Erythroblast (primary cell): ENCODE results near the gene EPHA7.

ENCODE experiments used
- DNase-seq, 2 experiments: peaks; one replicate each; lab custom pipeline; 2025; lab: John Stamatoyannopoulos, UW
- GATA1 ChIP-seq: IDR thresholded peaks from 2 replicates; pipeline ENCODE4 v1.6.1; 2011; ENCODE audit warnings: low read depth, mild to moderate bottlenecking, control low read depth, low read length, moderate library complexity
- POLR2A ChIP-seq: IDR thresholded peaks from 2 replicates; pipeline ENCODE4 v1.6.1; 2011; ENCODE audit warnings: mild to moderate bottlenecking, low read length

The EPHA7 gene

DNA sequence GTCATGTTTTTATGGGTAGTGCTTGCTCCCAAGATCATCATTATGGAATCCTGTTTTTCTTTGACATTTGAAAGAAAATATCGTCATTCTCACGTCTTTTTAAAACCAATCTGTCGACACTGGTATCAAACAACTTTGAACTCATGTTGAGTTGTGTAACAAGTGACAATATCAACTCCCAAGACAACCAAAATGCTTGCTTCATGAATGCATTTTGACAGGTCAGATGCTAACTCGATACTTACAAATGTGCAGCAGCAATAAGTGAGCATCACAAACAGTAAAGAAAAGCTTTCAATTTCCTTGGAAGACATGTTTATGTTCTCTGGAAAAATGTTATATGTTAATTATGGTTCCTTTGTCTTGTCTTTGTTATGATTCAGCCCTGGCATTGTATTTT, 125.9 kb downstream of the EPHA7 start:
- TF ChIP-seq POLR2A (no peak), GATA1 (no peak)
- no peak for DNase-seq

DNA sequence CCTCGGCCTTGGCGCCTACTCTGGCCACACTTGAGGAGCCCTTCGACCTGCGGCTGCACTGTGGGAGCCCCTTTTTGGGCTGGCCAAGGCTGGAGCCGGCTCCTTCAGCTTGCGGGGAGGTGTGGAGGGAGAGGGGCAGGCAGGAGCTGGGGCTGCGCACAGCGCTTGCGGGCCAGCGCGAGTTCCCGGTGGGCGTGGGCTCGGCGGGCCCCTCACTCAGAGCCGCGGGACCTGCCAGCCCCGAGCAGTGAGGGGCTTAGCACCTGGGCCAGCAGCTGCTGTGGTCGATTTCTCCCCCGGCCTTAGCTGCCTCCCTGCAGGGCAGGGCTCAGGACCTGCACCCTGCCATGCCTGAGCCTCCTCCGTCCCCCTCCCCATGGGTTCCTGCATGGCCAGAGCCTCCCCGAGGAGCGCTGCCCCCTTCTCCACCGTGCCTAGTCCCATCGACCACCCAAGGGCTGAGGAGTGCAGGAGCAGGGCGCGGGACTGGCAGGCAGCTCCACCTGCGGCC, 136.8 kb downstream of the EPHA7 start:
- TF ChIP-seq GATA1 (no peak), POLR2A (no peak)
- DNase-seq = no peak

DNA sequence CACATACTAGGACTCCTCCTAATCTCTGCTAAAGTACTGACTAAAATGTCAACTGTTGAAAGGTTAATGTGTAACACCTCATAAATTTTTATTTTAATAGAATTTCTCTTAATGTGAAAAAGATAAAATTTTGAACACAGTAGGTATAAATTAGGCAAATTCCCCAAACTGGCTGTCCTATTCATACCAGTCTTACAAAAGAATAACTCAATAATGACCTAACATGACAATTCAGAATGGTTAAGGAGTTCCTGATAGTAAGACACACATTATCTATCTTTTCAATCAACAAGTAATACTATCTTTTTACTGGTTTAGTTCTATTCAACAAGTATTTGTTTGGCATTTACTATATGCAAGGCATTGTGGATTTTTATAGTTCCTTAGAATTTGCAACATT, 141.1 kb downstream of the EPHA7 start:
- no peak for TF ChIP-seq GATA1
- TF ChIP-seq POLR2A = no peak
- DNase-seq = no peak

DNA sequence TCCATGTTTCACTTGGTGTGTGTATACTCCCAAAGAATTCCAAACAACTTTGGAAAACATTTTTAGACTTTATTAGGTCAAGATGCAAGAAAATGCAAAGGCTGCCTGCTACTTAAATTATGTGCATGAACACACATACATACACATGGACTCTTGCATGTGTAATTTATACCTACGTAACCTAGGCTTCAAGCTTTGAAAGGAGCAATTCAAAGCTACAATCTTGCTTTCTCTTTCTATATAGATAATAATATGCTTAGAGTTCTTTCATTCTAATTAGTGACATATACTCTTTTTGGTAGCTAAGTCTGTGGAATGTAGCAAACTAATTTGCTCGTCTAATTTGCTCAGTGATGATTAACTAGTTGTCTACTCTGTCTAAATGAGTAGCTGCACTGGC, 146.5 kb downstream of the EPHA7 start:
- no peak for DNase-seq
- TF ChIP-seq GATA1 (no peak), POLR2A (no peak)

- no peak for TF ChIP-seq POLR2A
- no peak for TF ChIP-seq GATA1
- no peak for DNase-seq
Measured at GRCh38 chr6:93272211-93272610, 147.1 kb downstream of the EPHA7 start.

GRCh38 chr6:93266116-93266817, 153.1 kb downstream of the EPHA7 start:
- no peak for TF ChIP-seq GATA1
- no peak for TF ChIP-seq POLR2A

GRCh38 chr6:93260881-93261280, 158.5 kb downstream of the EPHA7 start:
- no peak for DNase-seq
- no peak for TF ChIP-seq POLR2A
- no peak for TF ChIP-seq GATA1

More at GRCh38 chr6:93266116-93266817, 153.1 kb downstream of the EPHA7 start:
- no peak for DNase-seq

DNA sequence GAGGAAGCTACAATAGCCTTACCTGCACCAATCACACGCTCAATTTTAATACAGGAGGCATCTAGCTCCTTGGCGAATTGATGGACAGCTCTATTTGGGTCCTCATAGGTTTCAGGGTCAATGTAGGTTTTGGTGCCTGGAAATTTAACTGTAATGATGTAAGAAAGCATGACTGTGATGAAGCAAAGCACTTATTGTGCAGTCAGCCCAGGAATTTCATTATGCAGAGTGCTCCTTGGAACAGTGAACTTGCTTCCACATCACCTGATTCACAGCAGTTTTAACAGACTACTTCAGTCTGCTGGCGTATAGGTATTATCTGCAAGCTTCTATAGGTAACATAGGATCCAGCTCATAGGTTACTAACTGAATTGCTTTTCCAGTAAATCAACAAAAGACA, 160.0 kb downstream of the EPHA7 start:
- no peak for DNase-seq
- TF ChIP-seq GATA1 (no peak), POLR2A (no peak)

DNA sequence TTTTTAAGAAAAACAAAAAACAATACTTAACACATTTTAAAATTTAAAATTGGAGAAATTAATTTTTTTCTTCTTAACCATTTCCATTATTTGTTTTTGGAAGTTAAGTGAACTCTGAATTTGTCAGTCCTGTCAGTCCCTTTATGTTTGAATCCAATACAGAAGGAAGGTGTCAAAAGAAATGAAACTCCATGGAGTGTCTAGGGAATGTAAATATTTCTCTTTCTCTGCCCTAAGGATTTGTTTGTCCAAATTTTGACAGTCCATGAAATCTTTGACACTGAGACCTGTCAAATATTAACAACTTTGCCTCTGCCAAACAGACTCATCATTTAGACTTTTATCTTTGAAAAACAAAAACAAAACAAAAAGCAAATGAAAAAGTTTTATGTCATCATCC, 166.4 kb downstream of the EPHA7 start:
- TF ChIP-seq POLR2A (no peak), GATA1 (no peak)
- no peak for DNase-seq

- no peak for DNase-seq
- TF ChIP-seq POLR2A (no peak), GATA1 (no peak)
Measured at GRCh38 chr6:93248631-93249030, 170.7 kb downstream of the EPHA7 start.

DNA sequence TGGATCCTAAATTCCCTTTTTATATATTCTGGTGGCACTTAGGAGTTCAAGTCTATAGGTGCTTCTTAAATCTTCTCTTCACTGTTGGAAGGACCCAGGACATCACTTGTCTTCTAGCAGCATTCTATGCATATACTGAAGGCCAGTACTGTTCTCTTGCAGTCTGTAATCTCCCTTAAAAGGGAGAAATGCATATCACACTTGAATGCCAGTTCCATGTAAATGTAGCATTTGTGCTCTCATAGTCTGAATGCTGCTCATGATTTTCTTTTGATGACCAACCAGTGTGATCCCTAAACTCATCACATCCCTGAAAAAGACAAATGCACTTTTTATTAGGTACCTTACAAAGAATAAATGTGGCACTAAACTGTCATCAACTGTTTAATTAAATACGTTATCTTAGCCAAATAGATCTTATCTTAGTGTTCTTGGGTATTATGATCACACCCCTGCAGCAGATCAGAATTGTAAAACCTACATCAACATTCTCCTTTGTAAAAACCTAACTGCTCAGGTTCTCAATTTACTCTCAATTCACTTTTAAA, 176.1 kb downstream of the EPHA7 start:
- no peak for DNase-seq
- no peak for TF ChIP-seq GATA1
- no peak for TF ChIP-seq POLR2A

DNA sequence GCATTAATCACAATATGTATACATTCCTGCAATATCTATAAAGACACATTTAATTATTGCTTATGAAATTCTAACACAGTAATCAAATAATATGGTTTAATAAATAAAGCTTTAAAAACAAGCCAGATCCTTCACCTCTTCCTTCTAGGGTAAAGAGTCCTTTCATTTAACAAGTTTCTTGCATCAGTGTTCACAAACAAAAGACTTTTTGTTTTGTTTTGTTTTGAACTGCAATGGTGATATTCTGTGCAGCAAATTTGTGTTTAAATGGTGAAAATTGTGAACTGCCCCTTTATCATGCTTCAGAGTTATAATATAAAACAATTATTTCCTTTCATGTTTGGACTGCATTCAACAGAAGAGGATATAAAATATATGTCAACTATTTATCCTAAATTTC, 177.3 kb downstream of the EPHA7 start:
- TF ChIP-seq POLR2A (no peak), GATA1 (no peak)
- no peak for DNase-seq

DNA sequence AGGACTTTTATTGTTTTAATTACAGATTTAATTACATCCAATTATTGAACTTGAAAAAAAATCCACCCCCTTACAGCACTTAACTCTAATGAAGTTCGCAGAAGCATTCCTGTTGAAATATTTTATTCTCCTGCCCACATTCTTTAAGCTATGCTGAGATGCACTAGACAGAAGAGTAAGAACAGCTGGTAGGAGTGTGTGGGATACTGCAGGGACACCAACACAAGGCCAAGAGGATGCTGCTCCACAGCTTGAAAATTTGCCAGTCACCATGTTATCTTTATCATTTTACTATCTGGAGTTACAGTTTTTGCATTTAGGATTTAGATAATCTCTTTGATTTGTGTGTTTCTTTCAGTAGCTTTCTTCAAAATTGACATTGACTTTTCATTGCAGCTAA, 180.7 kb downstream of the EPHA7 start:
- no peak for DNase-seq
- TF ChIP-seq GATA1 (no peak), POLR2A (no peak)

- TF ChIP-seq POLR2A (no peak), GATA1 (no peak)
- DNase-seq = no peak
Measured at GRCh38 chr6:93235775-93236174, 183.6 kb downstream of the EPHA7 start.

GRCh38 chr6:93226822-93227221, 192.5 kb downstream of the EPHA7 start:
- no peak for DNase-seq
- TF ChIP-seq POLR2A = no peak
- TF ChIP-seq GATA1 = no peak
